Activated CD8-positive, alpha-beta T cell treated with anti-CD3 and anti-CD28 coated beads for 36 hours (primary cell): ENCODE data around the gene FBRS. TPM values are rescaled to one million over a fixed set of nuclear protein-coding genes. Genes with fewer than 3 reads are reported as not detected.

Source experiments
- ATAC-seq: fragments of 200-7000 bp; cut with Tn5 transposase; one replicate; pipeline ENCODE4 v1.10.0; 2021; ENCODE audit warnings: mild to moderate bottlenecking, moderate library complexity
- CTCF ChIA-PET: fragments of 350-600 bp; sonication (Branson Sonifier 250); formaldehyde crosslinking; loops from one replicate; lab custom pipeline; 2021; ENCODE audit warnings: antibody characterized with exemption; lab: Charles Lee
- POLR2A ChIA-PET: fragments of 350-600 bp; sonication (Branson Sonifier 250); formaldehyde crosslinking; loops from one replicate; lab custom pipeline; 2021; ENCODE audit warnings: antibody characterized with exemption; lab: Charles Lee
- DNase-seq: peaks from one replicate; pipeline ENCODE4 v3.0.0-alpha.2; 2020
- H3K27ac Mint-ChIP-seq: one replicate; pipeline ENCODE4 v1.8.0; 2021; ENCODE audit warnings: mild to moderate bottlenecking, mixed read lengths
- H3K27me3 Mint-ChIP-seq: one replicate; pipeline ENCODE4 v1.8.0; 2021; ENCODE audit warnings: mixed read lengths
- H3K36me3 Mint-ChIP-seq: one replicate; pipeline ENCODE4 v1.8.0; 2021; ENCODE audit warnings: low read depth, mixed read lengths
- H3K4me1 Mint-ChIP-seq: one replicate; pipeline ENCODE4 v1.8.0; 2021; ENCODE audit warnings: low read depth, mixed read lengths
- H3K4me3 Mint-ChIP-seq: one replicate; pipeline ENCODE4 v1.8.0; 2021; ENCODE audit warnings: mild to moderate bottlenecking, moderate library complexity, mixed read lengths
- H3K9me3 Mint-ChIP-seq: one replicate; pipeline ENCODE4 v1.8.0; 2021; ENCODE audit warnings: mixed read lengths
- intact Hi-C: fragments of 100-400 bp; cut with micrococcal nuclease; formaldehyde crosslinking; loops from one replicate; pipeline ENCODE4 v1.10.0; 2022
- total RNA-seq, 2 experiments: library from RNA; stranded (reverse); gene quantifications; one replicate each; pipeline ENCODE4 v1.2.3, GENCODE V29; 2021
- TF ChIP-seq, protein P1 (sequence below): fragments of 200-600 bp; IDR thresholded peaks from one replicate; pipeline ENCODE4 v1.8.0; 2022; ENCODE audit warnings: antibody characterized with exemption, mild to moderate bottlenecking

The FBRS gene
- total RNA-seq, 2 experiments from 2014 or later = 80.3 to 85.8 TPM

DNA sequence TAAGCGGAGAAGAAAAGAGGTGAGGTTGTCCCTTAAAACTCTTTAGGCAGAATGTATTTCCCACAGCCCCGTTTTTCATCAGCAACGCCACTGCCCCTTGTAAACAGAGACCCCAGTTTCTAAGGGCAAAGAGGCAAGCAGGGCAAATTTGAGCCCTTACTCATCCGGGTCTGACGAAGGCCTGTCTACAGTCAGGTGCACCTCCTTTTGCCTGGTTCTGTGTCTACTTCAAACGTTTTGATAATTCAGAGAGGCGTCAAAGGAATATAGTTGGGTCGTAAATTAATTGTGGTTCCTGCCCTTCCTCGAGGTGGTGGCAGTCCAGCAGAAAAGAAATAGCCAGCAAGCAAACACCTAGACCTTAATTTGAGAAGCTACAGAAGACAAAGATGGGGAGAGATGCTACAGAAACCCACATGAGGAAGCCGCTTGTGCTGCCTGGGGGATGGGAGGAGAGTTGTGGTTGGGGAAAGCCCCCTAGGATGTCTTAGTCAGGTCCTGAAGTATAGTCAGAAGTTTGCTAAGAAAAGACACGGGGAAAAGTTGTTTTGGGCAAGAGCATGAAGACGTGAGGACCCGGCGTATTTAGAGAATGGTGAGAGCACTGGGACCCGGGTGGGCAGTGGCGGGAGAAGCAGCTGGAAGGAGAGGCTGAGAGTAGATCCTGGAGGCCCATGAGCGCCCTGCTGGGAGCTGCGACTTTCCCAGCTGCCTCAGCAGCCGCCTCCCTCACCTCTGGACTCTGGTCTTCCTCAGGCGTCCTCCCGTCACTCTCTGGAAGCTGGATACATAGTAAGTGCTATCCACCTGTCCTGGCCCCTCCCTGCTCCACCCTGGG is 2.4 kb downstream of the FBRS start:
- DNase-seq (peak; percentile 95), ATAC-seq (peak; percentile 7)
- Mint-ChIP-seq H3K4me1 (peaks cover 57% of the 10 kb centered on the region), H3K4me3 (peak overlapping the region; percentile 91), H3K27ac (peak overlapping the region; percentile 98), H3K9me3 (no peaks in the 10 kb centered on the region), H3K27me3 (no peaks in the 10 kb centered on the region), H3K36me3 (peaks cover 61% of the 10 kb centered on the region)
- TF ChIP-seq, protein P1, sequence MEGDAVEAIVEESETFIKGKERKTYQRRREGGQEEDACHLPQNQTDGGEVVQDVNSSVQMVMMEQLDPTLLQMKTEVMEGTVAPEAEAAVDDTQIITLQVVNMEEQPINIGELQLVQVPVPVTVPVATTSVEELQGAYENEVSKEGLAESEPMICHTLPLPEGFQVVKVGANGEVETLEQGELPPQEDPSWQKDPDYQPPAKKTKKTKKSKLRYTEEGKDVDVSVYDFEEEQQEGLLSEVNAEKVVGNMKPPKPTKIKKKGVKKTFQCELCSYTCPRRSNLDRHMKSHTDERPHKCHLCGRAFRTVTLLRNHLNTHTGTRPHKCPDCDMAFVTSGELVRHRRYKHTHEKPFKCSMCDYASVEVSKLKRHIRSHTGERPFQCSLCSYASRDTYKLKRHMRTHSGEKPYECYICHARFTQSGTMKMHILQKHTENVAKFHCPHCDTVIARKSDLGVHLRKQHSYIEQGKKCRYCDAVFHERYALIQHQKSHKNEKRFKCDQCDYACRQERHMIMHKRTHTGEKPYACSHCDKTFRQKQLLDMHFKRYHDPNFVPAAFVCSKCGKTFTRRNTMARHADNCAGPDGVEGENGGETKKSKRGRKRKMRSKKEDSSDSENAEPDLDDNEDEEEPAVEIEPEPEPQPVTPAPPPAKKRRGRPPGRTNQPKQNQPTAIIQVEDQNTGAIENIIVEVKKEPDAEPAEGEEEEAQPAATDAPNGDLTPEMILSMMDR = no peak
- intact Hi-C loops = loop anchor here (1.0 kb wide), 1 partner anchor 34 kb away; no protein-coding TSS in a partner anchor
- ChIA-PET CTCF (interaction anchor here (0.7 to 4.6 kb wide), 8 partner anchors 10 to 482 kb away, joined by 3 to 67 read pairs (median 4); partner anchors contain the start of gene PRR14), POLR2A (interaction anchor here (0.9 to 4.1 kb wide), 17 partner anchors 9 to 298 kb away, joined by 3 to 36 read pairs (median 4); partner anchors contain the start of genes PRR14, SRCAP and ZNF688)

DNA sequence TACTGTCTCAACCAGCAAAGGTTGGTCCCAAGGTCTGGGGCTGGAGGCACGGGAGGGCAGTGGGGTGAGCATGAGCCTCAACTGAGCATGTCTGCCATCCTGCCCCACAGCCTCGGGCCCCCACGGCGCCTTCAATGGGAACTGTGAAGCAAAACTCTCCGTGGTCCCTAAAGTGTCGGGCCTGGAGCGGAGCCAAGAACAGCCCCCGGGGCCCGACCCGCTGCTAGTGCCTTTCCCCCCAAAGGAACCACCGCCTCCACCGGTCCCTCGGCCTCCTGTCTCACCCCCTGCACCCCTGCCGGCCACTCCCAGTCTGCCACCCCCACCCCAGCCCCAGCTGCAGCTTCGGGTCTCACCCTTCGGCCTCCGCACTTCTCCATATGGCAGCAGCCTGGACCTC is 4.2 kb downstream of the FBRS start:
- Mint-ChIP-seq H3K4me3 (peak overlapping the region; percentile 91), H3K36me3 (peaks cover 60% of the 10 kb centered on the region), H3K27me3 (no peaks in the 10 kb centered on the region), H3K27ac (peak overlapping the region; percentile 98), H3K4me1 (peaks cover 42% of the 10 kb centered on the region), H3K9me3 (no peaks in the 10 kb centered on the region)
- ChIA-PET CTCF (interaction anchor here (1.0 to 4.6 kb wide), 3 partner anchors 21 to 34 kb away, joined by 4 to 67 read pairs (median 38); no protein-coding TSS in a partner anchor), POLR2A (interaction anchor here (4.1 kb wide), 1 partner anchor 31 kb away, joined by 20 read pairs; no protein-coding TSS in a partner anchor)
- DNase-seq = no peak
- intact Hi-C loops = no loop called here
- TF ChIP-seq, protein P1 = no peak
- no peak for ATAC-seq

DNA sequence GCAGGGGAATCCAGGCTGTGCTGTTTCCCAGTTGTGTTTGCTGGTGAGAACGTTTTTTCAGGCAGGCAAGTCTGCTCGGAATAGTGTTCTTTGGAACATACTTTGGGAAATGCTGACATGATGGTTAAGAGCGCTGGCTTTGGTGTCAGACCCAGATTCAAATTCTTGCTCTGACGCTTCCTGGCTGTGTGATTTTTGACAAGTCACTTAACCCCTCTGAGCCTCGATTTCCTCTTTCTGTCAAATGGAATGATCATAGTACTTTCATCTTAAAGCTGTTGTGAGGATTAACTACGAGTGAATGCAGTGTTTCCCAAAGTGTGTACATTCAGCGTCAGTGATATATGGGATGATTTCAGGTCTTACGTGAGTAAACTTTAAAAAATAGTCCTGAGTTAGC is 4.8 kb downstream of the FBRS start:
- ChIA-PET CTCF (interaction anchor here (1.1 to 4.6 kb wide), 2 partner anchors 31 to 34 kb away, joined by 4 to 25 read pairs; no protein-coding TSS in a partner anchor), POLR2A (interaction anchor here (1.1 to 3.2 kb wide), 5 partner anchors 9 to 48 kb away, joined by 3 to 11 read pairs (median 3); no protein-coding TSS in a partner anchor)
- Mint-ChIP-seq H3K4me1 (peaks cover 39% of the 10 kb centered on the region), H3K9me3 (no peaks in the 10 kb centered on the region), H3K27ac (peak overlapping the region; percentile 98), H3K36me3 (peaks cover 63% of the 10 kb centered on the region), H3K27me3 (no peaks in the 10 kb centered on the region), H3K4me3 (peak overlapping the region; percentile 16)
- ATAC-seq = no peak
- no peak for DNase-seq
- intact Hi-C loops = no loop called here
- TF ChIP-seq, protein P1 = no peak

DNA sequence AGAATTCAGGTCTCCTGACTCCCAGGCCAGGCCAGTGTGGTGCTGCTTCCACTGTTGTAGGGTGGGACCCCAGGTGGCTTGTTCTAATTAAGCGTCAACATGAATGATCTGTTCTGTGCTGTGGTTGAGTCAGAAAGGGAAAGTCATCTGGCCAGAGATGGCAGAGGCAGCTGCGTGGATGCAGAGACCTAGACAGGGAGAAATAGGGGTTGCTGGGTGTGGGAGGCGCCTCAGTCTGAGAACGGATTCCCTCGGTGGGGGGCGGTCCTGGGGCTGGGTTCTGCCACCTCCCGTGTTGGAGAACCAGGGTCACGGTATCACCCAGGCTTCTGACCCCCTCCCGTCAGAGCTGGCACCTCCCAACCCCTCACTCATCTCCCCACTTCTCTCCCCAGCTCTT is 5.6 kb downstream of the FBRS start:
- ChIA-PET POLR2A (interaction anchor here (1.1 to 3.2 kb wide), 5 partner anchors 8 to 48 kb away, joined by 3 to 11 read pairs (median 3); no protein-coding TSS in a partner anchor), CTCF (interaction anchor here (1.1 to 4.6 kb wide), 2 partner anchors 30 to 34 kb away, joined by 4 to 25 read pairs; no protein-coding TSS in a partner anchor)
- Mint-ChIP-seq H3K9me3 (no peaks in the 10 kb centered on the region), H3K27me3 (no peaks in the 10 kb centered on the region), H3K4me3 (peak overlapping the region; percentile 16), H3K4me1 (peaks cover 39% of the 10 kb centered on the region), H3K36me3 (peaks cover 66% of the 10 kb centered on the region), H3K27ac (peak overlapping the region; percentile 98)
- TF ChIP-seq, protein P1 = no peak
- DNase-seq (no peak), ATAC-seq (no peak)
- intact Hi-C loops = no loop called here
